ENCODE measurements around the gene SLC35C1. TPM values are rescaled to one million over a fixed set of nuclear protein-coding genes. Genes with fewer than 3 reads are reported as not detected.

SLC35C1 gene
- total and polyA plus RNA-seq, 2 of the 8 experiments (the other 6 are each of a cell fraction or from before 2014, with no cell fraction given), result 4.6 to 10.6 TPM

GRCh38 chr11:45812581-45813548 lies 7.9 kb downstream of the SLC35C1 start:
- Histone ChIP-seq H3K36me3 (ENCODE audit: control insufficient read depth in 2 of 4, insufficient read depth in 4 of 4, low read length in 3 of 4) (peaks cover 0 to 9% (median 0%) of the 10 kb centered on the region in 4 experiments; a peak in 3 of 8 replicates), H4K20me1 (replicated peaks in 1 of 2; ENCODE audit: control insufficient read depth in 1 of 2, insufficient read depth in 2 of 2, low read length in 2 of 2) (peaks cover 2 to 9% of the 10 kb centered on the region in 2 experiments), H3K4me3 (ENCODE audit: extremely low read depth in 1 of 4, insufficient read depth in 2 of 4, low read depth in 3 of 4, low read length in 4 of 4) (no peak overlapping the region), H4K5ac (ENCODE audit: insufficient read length, low read depth, low read length) (no peak overlapping the region), H3K56ac (replicated peaks; ENCODE audit: insufficient read length, low read depth, low read length) (no peak overlapping the region), H3K23ac (ENCODE audit: insufficient read length) (no peak overlapping the region), H2BK5ac (ENCODE audit: low read depth, low read length) (no peak overlapping the region), H2BK15ac (ENCODE audit: low read length) (no peak overlapping the region), H3K4ac (replicated peaks; ENCODE audit: insufficient read length, low read depth, low read length) (no peak overlapping the region), H3K4me1 (replicated peaks in 1 of 4; ENCODE audit: control insufficient read depth in 3 of 4, insufficient read depth in 4 of 4, low read length in 3 of 4) (peaks cover 5 to 7% (median 7%) of the 10 kb centered on the region in 4 experiments; a peak in 4 of 7 replicates), H2AK5ac (ENCODE audit: low read depth, low read length) (no peak overlapping the region), H4K8ac (ENCODE audit: extremely low read depth, insufficient read depth, low read length) (no peak overlapping the region), H3K27me3 (replicated peaks in 1 of 4; ENCODE audit: control insufficient read depth in 3 of 4, extremely low read depth in 1 of 4, insufficient read depth in 3 of 4, low read length in 3 of 4) (0 out of 7 replicates have a peak, but pooled peaks cover 0 to 2% (median 0%) of the 10 kb centered on the region in 4 experiments), H3K23me2 (ENCODE audit: low read depth, low read length) (no peaks in the 10 kb centered on the region), H3K79me1 (ENCODE audit: low read depth, low read length) (no peaks in the 10 kb centered on the region; the same call in none of the 2 replicates), H4K91ac (replicated peaks; ENCODE audit: insufficient read length, low read length) (no peak overlapping the region), H3K9me3 (ENCODE audit: insufficient read depth in 2 of 2, low read depth in 1 of 2, low read length in 1 of 2) (no peaks in the 10 kb centered on the region), H2BK120ac (replicated peaks; ENCODE audit: low read depth, low read length) (no peak overlapping the region), H3K79me2 (ENCODE audit: control insufficient read depth in 1 of 2, insufficient read depth in 2 of 2, low read length in 2 of 2) (no peaks in the 10 kb centered on the region), H2AFZ (ENCODE audit: low read length) (no peak overlapping the region), H3K14ac (ENCODE audit: insufficient read length) (no peak overlapping the region), H3K4me2 (ENCODE audit: insufficient read depth in 1 of 2, low read depth in 2 of 2, low read length in 2 of 2) (no peak overlapping the region), H3K9ac (replicated peaks in 1 of 4; ENCODE audit: extremely low read depth in 1 of 4, low read depth in 3 of 4, low read length in 3 of 4) (no peak overlapping the region), H2BK20ac (ENCODE audit: low read length) (no peak overlapping the region), H3K27ac (ENCODE audit: low read depth, low read length) (no peak overlapping the region), H3K18ac (ENCODE audit: extremely low read depth, low read length) (no peak overlapping the region), H2BK12ac (ENCODE audit: low read depth, low read length) (no peak overlapping the region)
- 82% methylated on average over 7 of the region's 7 CpGs; no CpG with 5 or more reads in 1 of the 2 experiments for WGBS, 2 experiments (ENCODE audit: extremely low coverage in 1 of 2, insufficient coverage in 1 of 2, insufficient read length in 1 of 2, insufficient replicate concordance in 2 of 2, low coverage in 1 of 2, low lambda C conversion rate in 2 of 2, missing lambda C conversion rate in 1 of 2)
- DNase-seq (ENCODE audit: low read depth in 1 of 2, low spot score in 2 of 2) (no peak), FAIRE-seq (no peak)
- POLR2A ChIA-PET (ENCODE audit: partially characterized antibody), result interaction anchor here (0.9 to 1.2 kb wide), 3 partner anchors 9 to 71 kb away, joined by 3 to 4 read pairs (median 3); no protein-coding TSS in a partner anchor
- CTCF ChIA-PET (ENCODE audit: partially characterized antibody), result interaction anchor here (1.4 to 2.1 kb wide), 2 partner anchors 30 to 42 kb away, joined by 5 to 6 read pairs; no protein-coding TSS in a partner anchor
- TF ChIP-seq RXRA (IDR thresholded peaks at IDR 0.05; ENCODE audit: insufficient read depth, low read depth, low read length), result no peak
- no peak for TF ChIP-seq ASH2L (IDR thresholded peaks at IDR 0.05; ENCODE audit: low read length)
- no peak for TF ChIP-seq SRF (IDR thresholded peaks at IDR 0.05; ENCODE audit: low read depth, low read length)
- TF ChIP-seq ZNF274 (IDR thresholded peaks at IDR 0.05; ENCODE audit: borderline replicate concordance, extremely low read depth, low read length), result no peak
- no peak for TF ChIP-seq TEAD4 (IDR thresholded peaks at IDR 0.05; ENCODE audit: low read depth, low read length)
- no peak for TF ChIP-seq KDM4A (IDR thresholded peaks at IDR 0.05; ENCODE audit: low read depth, low read length, severe bottlenecking)
- no peak for TF ChIP-seq ATF2 (IDR thresholded peaks at IDR 0.05; ENCODE audit: low read length)

All from H1 (cell line).